GM12878 (cell line): Measurements from ENCODE around the gene CMSS1.

Source experiments
- CBX3 ChIP-seq: fragments of 200-600 bp; sonication (generic); IDR thresholded peaks from 2 replicates; pipeline ENCODE4 v1.6.1; 2016; ENCODE audit warnings: low read depth, borderline replicate concordance
- FOS ChIP-seq: IDR thresholded peaks from 3 replicates; pipeline ENCODE4 v1.6.1; 2011; ENCODE audit warnings: borderline replicate concordance; ENCODE audit not compliant: insufficient read length; ENCODE audit errors: extremely low read depth
- JUNB ChIP-seq: IDR thresholded peaks from 2 replicates; pipeline ENCODE4 v1.6.1; 2016; ENCODE audit warnings: antibody characterized with exemption, mild to moderate bottlenecking
- POLR2AphosphoS5 ChIP-seq: IDR thresholded peaks from 2 replicates; pipeline ENCODE4 v1.6.1; 2011; ENCODE audit warnings: mild to moderate bottlenecking, low read length, inconsistent platforms
- RFX5 ChIP-seq: IDR thresholded peaks from 2 replicates; pipeline ENCODE4 v1.6.1; 2011; ENCODE audit warnings: low read depth, low read length, improper control_type of control experiment
- TF ChIP-seq, protein P1 (sequence below), 3 experiments: IDR thresholded peaks in 2 of 3; conservative IDR thresholded peaks in 1 of 3; 2 replicates each; pipeline ENCODE4 v1.5.1; 2011; ENCODE audit warnings: low read depth in 3 of 3, low read length in 3 of 3, mild to moderate bottlenecking in 3 of 3, control low read depth in 2 of 3, moderate library complexity in 2 of 3, inconsistent platforms in 1 of 3, mixed read lengths in 1 of 3; ENCODE audit not compliant: control insufficient read depth in 2 of 3, insufficient read depth in 1 of 3; ENCODE audit errors: extremely low read depth in 1 of 3

DNA sequence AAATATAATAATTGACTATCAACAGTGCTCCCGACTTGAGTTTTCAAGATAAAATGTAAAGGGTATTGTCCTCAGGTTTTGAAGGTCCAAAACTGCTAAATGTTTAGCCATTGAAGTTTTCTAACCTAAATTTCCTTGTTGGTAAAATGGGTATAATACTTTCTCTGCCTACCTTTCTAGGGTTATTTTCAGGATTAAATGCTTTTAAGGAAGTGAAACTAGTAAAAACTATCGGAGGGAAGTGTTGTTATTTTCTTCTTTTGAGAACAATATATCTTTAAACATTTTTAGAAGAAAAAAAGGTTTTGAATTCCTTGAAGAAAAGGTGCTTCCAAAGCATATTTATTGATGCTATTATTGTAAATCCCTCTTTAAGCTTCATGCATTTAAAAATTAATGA lies 229.3 kb downstream of the CMSS1 start:
- TF ChIP-seq POLR2AphosphoS5 (no peak), JUNB (no peak), CBX3 (no peak), FOS (no peak), RFX5 (no peak)
- TF ChIP-seq, protein P1, sequence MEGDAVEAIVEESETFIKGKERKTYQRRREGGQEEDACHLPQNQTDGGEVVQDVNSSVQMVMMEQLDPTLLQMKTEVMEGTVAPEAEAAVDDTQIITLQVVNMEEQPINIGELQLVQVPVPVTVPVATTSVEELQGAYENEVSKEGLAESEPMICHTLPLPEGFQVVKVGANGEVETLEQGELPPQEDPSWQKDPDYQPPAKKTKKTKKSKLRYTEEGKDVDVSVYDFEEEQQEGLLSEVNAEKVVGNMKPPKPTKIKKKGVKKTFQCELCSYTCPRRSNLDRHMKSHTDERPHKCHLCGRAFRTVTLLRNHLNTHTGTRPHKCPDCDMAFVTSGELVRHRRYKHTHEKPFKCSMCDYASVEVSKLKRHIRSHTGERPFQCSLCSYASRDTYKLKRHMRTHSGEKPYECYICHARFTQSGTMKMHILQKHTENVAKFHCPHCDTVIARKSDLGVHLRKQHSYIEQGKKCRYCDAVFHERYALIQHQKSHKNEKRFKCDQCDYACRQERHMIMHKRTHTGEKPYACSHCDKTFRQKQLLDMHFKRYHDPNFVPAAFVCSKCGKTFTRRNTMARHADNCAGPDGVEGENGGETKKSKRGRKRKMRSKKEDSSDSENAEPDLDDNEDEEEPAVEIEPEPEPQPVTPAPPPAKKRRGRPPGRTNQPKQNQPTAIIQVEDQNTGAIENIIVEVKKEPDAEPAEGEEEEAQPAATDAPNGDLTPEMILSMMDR (IDR thresholded peaks at IDR 0.05 in 2 of 3, conservative IDR thresholded peaks at IDR 0.05 in 1 of 3; ENCODE audit: control insufficient read depth in 2 of 3, extremely low read depth in 1 of 3, insufficient read depth in 1 of 3, low read depth in 3 of 3, low read length in 3 of 3), result no peak
